Measurements from ENCODE around the gene CROCC2. TPM values are rescaled to one million over a fixed set of nuclear protein-coding genes. Genes with fewer than 3 reads are reported as not detected.

CROCC2 gene
- total RNA-seq, 1 donor: not detected

DNA sequence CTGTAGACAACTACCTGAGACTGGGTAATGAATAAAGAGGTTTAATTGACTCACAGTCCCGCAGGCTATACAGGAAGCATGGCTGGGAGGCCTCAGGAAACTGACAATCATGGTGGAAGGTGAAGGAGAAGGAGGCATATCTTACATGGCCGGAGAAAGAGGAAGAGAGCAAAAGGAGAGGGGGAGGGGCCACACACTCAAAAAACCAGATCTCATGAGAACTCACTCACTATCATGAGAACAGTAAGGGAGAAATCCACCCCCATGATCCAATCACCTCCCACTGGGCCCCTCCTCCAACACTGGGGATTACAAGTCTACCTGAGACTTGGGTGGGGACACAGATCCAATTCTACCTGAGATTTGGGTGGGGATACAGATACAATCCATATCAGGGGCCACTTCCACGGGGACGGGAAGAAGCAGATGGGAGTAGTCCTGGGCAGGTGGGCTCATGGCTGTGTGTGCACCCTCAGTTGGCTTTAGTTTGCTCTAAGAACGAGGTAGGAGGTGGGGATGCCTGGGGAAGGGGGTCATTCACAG is 20.0 kb upstream of the CROCC2 start:
- H3K9me3 ChIP-seq (ENCODE audit: low read depth, low read length): no peaks in the 10 kb centered on the region
- H3K27me3 ChIP-seq (ENCODE audit: insufficient read depth, low read length): no peaks in the 10 kb centered on the region
- H3K4me3 ChIP-seq (ENCODE audit: low read length): no peak overlapping the region
- H3K4me1 ChIP-seq (ENCODE audit: insufficient read depth, low read length): no peaks in the 10 kb centered on the region

DNA sequence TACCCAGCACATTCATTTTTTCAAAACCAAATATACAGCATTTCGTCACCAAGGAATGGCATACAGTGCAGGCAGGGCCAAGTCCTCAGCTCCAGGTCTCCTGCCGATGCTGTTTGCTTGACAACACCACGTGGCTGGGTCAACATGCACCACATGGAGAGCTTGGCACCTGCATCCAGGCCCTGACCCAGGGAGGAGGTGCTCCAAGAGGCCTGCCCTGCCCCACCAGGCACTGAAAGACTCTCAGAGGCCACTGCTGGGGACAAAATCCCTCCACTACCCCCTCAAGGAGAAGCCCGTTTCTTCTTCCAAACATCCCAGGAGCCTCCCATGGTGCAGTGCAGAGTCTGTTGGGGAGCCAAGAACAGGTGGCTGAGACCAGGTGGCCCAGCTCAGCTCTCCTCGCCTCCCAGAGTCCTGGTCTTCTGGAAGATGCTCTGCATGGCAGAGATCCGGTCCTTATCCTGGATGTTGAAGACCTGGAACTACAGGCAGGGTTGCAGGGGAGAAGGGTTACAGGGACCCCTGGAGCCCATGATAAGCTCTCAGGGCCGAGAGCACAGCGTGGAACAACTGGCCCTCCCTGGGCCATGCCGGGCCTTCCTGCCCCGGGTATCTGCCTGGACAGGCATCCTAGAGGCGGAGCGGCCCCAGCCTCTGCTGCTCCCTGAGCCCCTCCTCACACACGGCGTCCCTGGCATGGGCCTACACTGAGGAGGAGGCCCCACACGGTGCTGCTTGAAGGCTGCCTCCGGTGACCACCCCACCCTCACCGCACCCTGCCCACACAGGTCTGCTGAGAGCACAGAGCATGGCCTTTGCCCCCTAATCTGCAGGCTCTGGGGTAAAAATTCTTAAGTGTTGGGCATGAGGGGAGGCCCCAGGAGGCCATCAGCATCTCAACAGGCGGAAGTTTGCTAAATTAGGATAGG is 19.2 kb upstream of the CROCC2 start:
- H3K4me3 ChIP-seq (ENCODE audit: low read length): no peak overlapping the region
- no peaks in the 10 kb centered on the region for H3K9me3 ChIP-seq (ENCODE audit: low read depth, low read length)
- H3K27me3 ChIP-seq (ENCODE audit: insufficient read depth, low read length): no peaks in the 10 kb centered on the region
- H3K4me1 ChIP-seq (ENCODE audit: insufficient read depth, low read length): no peaks in the 10 kb centered on the region

GRCh38 chr2:240887631-240888030 is 18.5 kb upstream of the CROCC2 start:
- no peak overlapping the region for H3K4me3 ChIP-seq (ENCODE audit: low read length)
- H3K27me3 ChIP-seq (ENCODE audit: insufficient read depth, low read length): no peaks in the 10 kb centered on the region
- no peaks in the 10 kb centered on the region for H3K4me1 ChIP-seq (ENCODE audit: insufficient read depth, low read length)
- no peaks in the 10 kb centered on the region for H3K9me3 ChIP-seq (ENCODE audit: low read depth, low read length)

GRCh38 chr2:240888130-240888889 is 17.8 kb upstream of the CROCC2 start:
- no peaks in the 10 kb centered on the region for H3K4me1 ChIP-seq (ENCODE audit: insufficient read depth, low read length)
- H3K9me3 ChIP-seq (ENCODE audit: low read depth, low read length): no peaks in the 10 kb centered on the region
- no peaks in the 10 kb centered on the region for H3K27me3 ChIP-seq (ENCODE audit: insufficient read depth, low read length)
- no peak overlapping the region for H3K4me3 ChIP-seq (ENCODE audit: low read length)

DNA sequence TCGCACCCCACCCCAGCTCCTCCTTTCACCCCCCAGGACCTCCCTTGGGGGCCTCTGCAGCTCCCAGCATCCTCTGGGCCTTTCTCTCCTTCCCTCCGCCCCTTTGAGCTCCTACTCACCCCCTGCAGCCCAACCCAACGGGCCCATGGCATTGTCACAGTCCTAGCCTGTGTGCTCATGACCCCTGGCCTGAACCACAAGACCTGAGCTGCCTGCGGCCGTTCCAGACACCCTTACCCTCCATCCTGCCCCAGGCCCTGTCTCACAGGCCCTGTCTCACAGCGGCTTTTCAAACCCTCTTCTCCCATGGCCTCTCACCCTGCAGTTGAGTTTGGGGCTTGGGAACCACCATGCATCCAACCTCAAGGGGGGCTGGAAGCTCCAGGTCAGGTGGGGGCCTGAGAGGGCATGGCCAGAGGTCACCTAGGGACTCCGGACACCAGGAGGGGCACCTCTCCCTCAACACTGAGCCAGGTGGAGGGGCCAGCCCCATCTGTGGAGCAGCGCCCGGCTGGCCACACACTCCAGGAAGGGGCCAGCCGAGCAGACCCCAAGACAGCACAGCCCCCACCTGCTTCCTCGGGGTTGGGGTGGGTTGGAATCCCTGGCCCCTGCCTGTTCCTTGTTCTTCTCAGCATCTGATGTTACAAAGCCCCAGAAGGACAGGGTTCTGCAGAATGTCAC is 17.1 kb upstream of the CROCC2 start:
- Histone ChIP-seq H3K9me3 (ENCODE audit: low read depth, low read length) (no peaks in the 10 kb centered on the region), H3K27me3 (ENCODE audit: insufficient read depth, low read length) (no peaks in the 10 kb centered on the region), H3K4me3 (ENCODE audit: low read length) (no peak overlapping the region), H3K4me1 (ENCODE audit: insufficient read depth, low read length) (no peaks in the 10 kb centered on the region)

- no peaks in the 10 kb centered on the region for H3K9me3 ChIP-seq (ENCODE audit: low read depth, low read length)
- H3K27me3 ChIP-seq (ENCODE audit: insufficient read depth, low read length): no peaks in the 10 kb centered on the region
- H3K4me1 ChIP-seq (ENCODE audit: insufficient read depth, low read length): no peaks in the 10 kb centered on the region
- H3K4me3 ChIP-seq (ENCODE audit: low read length): no peak overlapping the region
Observed at GRCh38 chr2:240889601-240890560, 16.3 kb upstream of the CROCC2 start.

GRCh38 chr2:240890691-240891090 is 15.4 kb upstream of the CROCC2 start:
- H3K4me3 ChIP-seq (ENCODE audit: low read length): no peak overlapping the region
- no peaks in the 10 kb centered on the region for H3K4me1 ChIP-seq (ENCODE audit: insufficient read depth, low read length)
- H3K9me3 ChIP-seq (ENCODE audit: low read depth, low read length): no peaks in the 10 kb centered on the region
- H3K27me3 ChIP-seq (ENCODE audit: insufficient read depth, low read length): no peaks in the 10 kb centered on the region

DNA sequence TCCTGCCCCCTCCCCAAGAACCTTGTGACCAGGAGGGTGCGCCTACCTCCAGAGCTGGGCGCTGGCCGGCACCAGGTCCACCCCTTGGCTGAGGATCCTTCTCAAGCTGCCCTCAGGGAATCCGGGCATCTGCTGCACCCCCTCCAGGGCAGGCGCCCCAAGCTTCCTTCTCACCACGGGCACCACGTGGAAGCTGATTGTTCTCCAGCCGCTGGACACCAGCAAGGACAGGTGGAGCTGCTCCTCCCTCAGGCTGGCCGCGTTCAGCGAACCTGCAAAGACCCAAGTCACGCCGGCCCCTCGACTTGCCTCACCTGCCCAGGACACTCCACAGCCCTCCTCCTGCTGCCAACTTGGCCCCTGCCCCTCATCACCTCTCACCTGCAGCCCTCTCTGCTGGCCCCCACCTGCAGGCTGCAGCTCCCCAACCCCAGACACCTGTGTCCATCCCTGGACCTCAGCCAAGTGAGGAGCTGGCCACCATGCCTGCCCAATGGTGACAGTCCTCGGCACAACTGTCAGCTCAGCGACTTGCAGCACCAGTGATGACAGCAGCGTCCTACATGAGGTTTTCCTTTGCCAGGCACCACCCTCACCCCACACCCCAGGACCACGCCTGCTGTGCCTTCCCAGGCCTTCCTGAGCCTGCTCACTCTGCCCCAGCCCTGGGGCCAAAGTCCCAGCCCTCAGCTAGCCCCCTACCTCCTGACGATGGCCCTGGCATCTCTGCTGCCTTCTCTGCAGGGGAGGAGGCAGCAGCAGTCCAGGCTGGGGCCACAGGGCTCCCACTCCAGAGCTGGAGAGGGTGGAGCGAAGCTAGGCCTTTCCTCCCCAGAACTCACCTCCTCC is 14.4 kb upstream of the CROCC2 start:
- no peaks in the 10 kb centered on the region for H3K27me3 ChIP-seq (ENCODE audit: insufficient read depth, low read length)
- H3K4me3 ChIP-seq (ENCODE audit: low read length): no peak overlapping the region
- no peaks in the 10 kb centered on the region for H3K4me1 ChIP-seq (ENCODE audit: insufficient read depth, low read length)
- H3K9me3 ChIP-seq (ENCODE audit: low read depth, low read length): no peaks in the 10 kb centered on the region

DNA sequence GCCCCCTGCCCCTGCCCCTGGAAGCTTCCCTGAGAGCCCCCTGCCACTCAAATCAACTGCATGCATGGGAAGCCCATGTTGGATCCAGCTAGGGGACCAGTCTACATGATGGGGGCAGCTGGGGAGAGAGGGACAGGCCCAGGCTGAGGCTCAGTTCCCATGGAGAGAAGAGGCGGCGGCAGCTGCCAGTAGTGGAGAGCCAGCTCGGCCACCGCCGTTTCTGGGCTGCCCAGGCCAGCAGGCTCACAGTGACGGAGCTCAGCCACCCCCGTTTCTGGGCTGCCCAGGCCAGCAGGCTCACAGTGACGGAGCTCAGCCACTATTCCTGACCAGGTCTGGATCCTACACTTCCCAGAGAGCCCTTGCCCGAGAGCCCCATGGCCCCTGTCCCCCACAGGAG is 13.8 kb upstream of the CROCC2 start:
- Histone ChIP-seq H3K9me3 (ENCODE audit: low read depth, low read length) (no peaks in the 10 kb centered on the region), H3K4me3 (ENCODE audit: low read length) (no peak overlapping the region)

GRCh38 chr2:240892925-240893324 is 13.2 kb upstream of the CROCC2 start:
- no peaks in the 10 kb centered on the region for H3K27me3 ChIP-seq (ENCODE audit: insufficient read depth, low read length)
- no peaks in the 10 kb centered on the region for H3K9me3 ChIP-seq (ENCODE audit: low read depth, low read length)
- H3K4me1 ChIP-seq (ENCODE audit: insufficient read depth, low read length): no peaks in the 10 kb centered on the region
- no peak overlapping the region for H3K4me3 ChIP-seq (ENCODE audit: low read length)

More for the DNA sequence above, 13.8 kb upstream of the CROCC2 start:
- Histone ChIP-seq H3K4me1 (ENCODE audit: insufficient read depth, low read length) (no peaks in the 10 kb centered on the region), H3K27me3 (ENCODE audit: insufficient read depth, low read length) (no peaks in the 10 kb centered on the region)

GRCh38 chr2:240893363-240893844 is 12.7 kb upstream of the CROCC2 start:
- Histone ChIP-seq H3K9me3 (ENCODE audit: low read depth, low read length) (no peaks in the 10 kb centered on the region), H3K4me3 (ENCODE audit: low read length) (no peak overlapping the region), H3K27me3 (ENCODE audit: insufficient read depth, low read length) (no peaks in the 10 kb centered on the region), H3K4me1 (ENCODE audit: insufficient read depth, low read length) (no peaks in the 10 kb centered on the region)

DNA sequence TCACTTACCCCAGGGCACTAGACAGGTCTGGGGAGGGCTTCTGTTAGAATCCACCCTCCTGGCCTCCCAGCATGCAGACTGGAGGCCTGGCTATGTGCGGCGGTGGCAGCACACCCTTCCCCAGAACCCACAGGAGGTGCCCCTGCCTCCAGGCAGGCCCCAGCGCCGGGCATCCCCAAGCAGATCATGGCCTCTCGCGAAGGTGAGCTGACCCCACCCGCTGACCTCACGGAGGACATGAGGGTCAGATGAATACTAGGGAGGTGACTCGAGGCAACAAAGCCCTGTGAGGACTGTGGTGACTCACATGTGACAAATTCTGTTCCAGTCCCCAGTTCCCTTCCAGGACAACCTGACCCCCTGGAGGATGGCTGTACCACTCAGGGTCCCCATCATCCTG is 12.1 kb upstream of the CROCC2 start:
- H3K27me3 ChIP-seq (ENCODE audit: insufficient read depth, low read length): no peaks in the 10 kb centered on the region
- no peaks in the 10 kb centered on the region for H3K4me1 ChIP-seq (ENCODE audit: insufficient read depth, low read length)
- no peaks in the 10 kb centered on the region for H3K9me3 ChIP-seq (ENCODE audit: low read depth, low read length)
- H3K4me3 ChIP-seq (ENCODE audit: low read length): no peak overlapping the region

- H3K4me3 ChIP-seq (ENCODE audit: low read length): no peak overlapping the region
- no peaks in the 10 kb centered on the region for H3K9me3 ChIP-seq (ENCODE audit: low read depth, low read length)
- H3K27me3 ChIP-seq (ENCODE audit: insufficient read depth, low read length): no peaks in the 10 kb centered on the region
- no peaks in the 10 kb centered on the region for H3K4me1 ChIP-seq (ENCODE audit: insufficient read depth, low read length)
Observed at GRCh38 chr2:240894836-240895558, 11.1 kb upstream of the CROCC2 start.

All from mononuclear cell (primary cell).